C4-2B (cell line): ENCODE results near the gene TFEB.

ENCODE experiments used
- ZFX ChIP-seq: fragments of 450-650 bp; IDR thresholded peaks from 2 replicates; pipeline ENCODE4 v1.6.1; 2017
- TF ChIP-seq, protein P1 (sequence below): fragments of 450-650 bp; conservative IDR thresholded peaks from 2 replicates; pipeline ENCODE4 v1.5.1; 2017; ENCODE audit warnings: mild to moderate bottlenecking

DNA sequence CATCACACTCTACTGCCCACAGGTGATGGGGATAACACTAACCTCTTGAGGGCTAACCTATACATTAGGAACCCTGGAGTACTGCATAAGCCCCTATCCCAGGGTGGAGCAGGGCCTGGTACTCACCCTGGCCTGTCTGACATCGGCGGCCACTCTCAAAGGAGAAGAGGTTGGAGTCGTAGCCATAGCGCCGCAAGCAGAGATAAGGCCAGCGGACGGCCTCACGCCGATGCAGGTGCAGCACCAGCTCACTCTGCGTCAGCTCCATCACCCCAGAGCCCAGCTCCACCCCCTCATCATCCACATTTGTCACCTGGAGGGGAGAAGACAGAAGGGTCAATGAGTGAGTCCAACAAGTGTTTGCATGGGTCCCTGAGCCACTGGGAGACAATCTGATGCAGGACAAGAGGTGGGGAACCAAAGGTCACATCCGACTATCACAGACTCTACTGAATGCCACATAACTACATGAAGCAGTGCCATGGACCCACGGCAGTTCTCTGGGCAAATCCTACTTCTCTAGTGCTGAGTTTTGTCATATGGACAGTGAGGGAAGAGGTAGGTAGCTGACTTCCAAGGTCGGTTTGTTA, 40.0 kb upstream of the TFEB start:
- TF ChIP-seq, protein P1, sequence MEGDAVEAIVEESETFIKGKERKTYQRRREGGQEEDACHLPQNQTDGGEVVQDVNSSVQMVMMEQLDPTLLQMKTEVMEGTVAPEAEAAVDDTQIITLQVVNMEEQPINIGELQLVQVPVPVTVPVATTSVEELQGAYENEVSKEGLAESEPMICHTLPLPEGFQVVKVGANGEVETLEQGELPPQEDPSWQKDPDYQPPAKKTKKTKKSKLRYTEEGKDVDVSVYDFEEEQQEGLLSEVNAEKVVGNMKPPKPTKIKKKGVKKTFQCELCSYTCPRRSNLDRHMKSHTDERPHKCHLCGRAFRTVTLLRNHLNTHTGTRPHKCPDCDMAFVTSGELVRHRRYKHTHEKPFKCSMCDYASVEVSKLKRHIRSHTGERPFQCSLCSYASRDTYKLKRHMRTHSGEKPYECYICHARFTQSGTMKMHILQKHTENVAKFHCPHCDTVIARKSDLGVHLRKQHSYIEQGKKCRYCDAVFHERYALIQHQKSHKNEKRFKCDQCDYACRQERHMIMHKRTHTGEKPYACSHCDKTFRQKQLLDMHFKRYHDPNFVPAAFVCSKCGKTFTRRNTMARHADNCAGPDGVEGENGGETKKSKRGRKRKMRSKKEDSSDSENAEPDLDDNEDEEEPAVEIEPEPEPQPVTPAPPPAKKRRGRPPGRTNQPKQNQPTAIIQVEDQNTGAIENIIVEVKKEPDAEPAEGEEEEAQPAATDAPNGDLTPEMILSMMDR, result no peak
- no peak for TF ChIP-seq ZFX
